Stimulated activated CD8-positive, alpha-beta memory T cell treated with anti-CD3 and anti-CD28 coated beads, Interleukin-15, amount 100 ng/mL, for 4 hours (primary cell): Measurements from ENCODE around the gene AFAP1.

ENCODE experiments used
- DNase-seq, 2 donors: peaks; one replicate each; pipeline ENCODE4 v3.0.0-alpha.2; 2020; ENCODE audit warnings: low read depth in 2 of 2

AFAP1 gene

DNA sequence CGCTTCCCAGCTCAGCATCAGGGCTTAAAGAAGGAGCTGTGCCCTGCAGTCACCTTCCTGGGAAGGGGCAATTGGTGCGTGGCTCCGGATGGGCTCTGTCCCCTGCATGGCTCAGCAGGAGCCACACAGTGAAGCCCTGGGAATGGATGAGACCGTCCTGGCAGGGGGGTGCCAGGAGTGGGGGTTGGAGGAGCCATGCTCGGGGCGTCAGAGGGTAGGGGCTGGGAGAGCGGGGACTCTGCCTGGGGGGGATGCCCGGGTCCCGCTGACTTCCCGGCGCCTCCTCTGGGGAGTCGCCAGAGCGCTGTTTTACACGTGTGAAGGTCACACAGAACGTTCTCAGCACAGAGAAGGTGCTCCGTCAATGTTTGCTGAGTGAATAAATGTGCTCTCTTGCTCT, 184.1 kb downstream of the AFAP1 start:
- no peak for DNase-seq

GRCh38 chr4:7754565-7755262, 184.9 kb downstream of the AFAP1 start:
- DNase-seq, result no peak

DNA sequence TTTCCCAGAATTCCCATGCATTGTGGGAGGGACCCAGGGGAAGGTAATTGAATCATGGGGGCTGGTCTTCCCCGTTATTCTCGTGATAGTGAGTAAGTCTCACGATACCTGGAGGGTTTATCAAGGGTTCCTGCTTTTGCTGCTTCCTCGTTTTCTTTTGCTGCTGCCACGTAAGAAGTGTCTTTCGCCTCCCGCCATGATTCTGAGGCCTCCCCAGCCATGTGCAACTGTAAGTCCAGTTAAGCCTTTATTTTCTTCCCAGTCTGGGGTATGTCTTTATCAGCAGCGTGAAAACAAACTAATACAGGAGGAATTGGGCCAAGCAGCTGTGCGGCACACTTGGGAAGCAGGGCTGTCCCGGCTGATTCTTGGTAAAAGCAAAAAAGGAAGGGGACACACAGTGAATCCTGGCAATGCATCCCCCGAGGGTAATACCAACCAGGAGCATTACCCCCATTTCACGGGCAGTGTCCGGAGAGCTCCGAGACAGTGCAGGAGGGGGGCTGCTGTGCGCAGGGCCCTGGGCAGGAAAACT, 185.7 kb downstream of the AFAP1 start:
- no peak for DNase-seq

- no peak for DNase-seq
Observed at GRCh38 chr4:7753271-7753670, 186.4 kb downstream of the AFAP1 start.

DNA sequence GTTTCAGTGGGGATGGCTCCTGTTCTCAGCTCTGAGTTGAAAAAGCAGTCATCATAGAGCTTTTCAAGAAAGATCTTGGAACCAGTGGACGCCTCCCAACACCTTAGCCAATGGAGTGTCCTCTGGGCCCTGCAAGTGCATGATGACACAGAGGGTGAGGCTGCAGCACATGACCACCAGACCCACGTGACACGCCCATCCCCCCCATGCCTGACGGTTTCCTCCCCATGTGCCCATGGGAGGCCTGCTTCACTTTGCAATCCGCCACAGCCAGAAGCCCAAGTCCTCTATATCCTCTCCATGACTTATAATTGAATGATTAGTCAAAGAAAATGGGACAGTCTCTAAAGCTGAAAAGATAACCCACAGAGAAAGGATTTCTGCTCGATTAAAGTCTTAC, 187.0 kb downstream of the AFAP1 start:
- DNase-seq, result no peak

DNA sequence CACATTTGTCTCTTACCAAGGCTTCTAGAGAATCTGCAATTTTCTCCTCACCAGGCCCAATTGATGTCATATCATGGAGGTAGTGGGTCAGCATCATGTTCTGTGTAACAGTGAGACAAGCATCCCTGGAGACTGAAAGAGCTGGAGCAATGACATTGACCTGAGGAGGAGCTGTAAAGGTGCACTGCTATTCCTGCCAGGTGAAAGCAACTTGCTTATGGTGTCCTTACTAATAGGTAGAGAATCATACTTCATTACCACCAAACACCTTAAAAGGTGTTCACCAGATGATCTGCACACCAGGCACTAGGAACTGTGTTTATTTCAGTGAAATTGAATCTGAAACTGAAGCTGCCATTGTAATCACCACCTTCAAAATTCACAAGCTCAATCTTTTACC, 188.7 kb downstream of the AFAP1 start:
- DNase-seq, result no peak

- no peak for DNase-seq
Observed at GRCh38 chr4:7750523-7750922, 189.1 kb downstream of the AFAP1 start.

DNA sequence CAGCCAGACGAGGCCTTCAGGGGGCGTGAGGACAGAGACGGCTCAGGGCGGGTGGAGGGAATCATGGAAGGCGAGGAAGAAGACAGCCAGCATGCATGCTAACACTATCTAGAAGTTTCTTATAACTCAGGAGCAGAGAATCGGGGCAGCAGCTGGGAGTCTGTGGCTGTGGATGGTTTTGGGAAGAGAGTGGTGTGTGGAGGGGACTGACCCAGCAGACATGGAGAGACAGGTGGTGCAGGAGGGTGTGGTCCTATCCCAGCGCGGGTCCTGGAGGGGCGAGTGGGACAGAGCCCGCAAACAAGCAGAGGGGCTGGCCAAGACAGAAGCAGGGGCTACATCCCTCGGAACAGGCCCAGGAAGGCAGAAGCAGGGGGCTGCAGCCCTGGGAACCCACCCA, 192.1 kb downstream of the AFAP1 start:
- no peak for DNase-seq

GRCh38 chr4:7747062-7747385, 192.6 kb downstream of the AFAP1 start:
- no peak for DNase-seq

DNA sequence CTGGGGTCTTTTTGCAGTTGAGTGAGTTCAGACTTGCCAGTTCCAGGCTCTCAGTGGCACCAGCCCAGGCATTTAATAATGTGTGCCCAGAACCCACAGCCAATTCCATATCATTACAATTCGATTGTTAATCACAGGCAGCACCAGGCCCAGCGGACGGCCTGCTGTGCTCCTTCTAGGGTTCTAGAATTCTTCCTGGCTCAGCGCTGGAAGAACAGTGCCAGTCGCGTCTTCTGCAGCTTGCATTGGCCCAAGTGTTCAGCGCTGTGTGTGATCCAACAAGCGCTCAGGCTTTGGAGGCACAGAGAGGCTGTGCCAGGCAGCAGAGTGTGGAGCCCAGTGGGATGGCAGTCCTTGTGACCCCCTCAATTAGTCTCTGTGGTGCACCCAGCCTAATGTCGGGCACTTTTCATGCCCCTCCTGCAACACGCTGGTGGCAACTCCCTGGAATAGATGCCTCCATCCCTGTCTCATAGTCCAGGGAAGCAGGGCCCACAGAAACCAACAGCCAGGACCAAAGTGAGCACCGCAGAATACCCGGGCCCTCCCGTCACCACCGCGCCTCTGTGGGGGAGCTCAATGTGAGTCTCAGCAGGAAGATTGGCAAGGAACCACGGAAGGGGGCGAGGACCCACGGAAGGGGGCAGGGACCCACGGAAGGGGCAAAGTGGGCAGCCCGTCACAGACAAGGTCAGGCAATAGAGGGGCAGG, 193.2 kb downstream of the AFAP1 start:
- DNase-seq, result no peak

GRCh38 chr4:7745301-7745885, 194.3 kb downstream of the AFAP1 start:
- DNase-seq, result no peak

DNA sequence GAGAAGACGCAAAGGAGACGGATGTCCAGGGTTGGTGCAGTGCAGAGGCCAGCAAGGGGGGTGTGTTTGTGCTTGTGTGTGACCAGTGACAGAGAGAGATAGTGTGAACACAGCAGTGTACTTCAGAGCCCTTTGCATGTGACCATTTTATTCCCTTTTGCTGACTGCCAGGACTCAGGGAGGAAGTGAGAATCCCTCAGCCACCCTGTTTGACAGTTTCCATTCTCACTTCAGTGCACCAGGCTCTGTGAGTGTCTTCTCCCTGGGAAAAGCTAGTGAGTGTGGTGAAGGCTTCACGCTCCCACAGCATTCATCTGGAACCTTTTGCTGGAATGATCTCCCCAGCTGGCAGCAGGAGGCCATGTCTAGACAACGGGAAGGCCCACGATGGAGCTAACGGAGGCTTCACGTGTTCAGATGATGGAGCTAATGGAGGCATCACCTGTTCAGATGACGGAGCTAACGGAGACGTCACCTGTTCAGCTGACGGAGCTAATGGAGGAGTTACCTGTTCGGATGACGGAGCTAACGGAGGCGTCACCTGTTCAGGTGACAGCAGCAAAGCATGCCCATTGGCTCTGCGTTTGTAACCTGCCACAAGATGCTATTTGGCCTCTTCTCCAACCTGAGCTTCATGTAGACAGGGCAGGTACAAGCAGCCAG, 195.4 kb downstream of the AFAP1 start:
- DNase-seq, result no peak

GRCh38 chr4:7742807-7743280, 196.8 kb downstream of the AFAP1 start:
- DNase-seq, result no peak

DNA sequence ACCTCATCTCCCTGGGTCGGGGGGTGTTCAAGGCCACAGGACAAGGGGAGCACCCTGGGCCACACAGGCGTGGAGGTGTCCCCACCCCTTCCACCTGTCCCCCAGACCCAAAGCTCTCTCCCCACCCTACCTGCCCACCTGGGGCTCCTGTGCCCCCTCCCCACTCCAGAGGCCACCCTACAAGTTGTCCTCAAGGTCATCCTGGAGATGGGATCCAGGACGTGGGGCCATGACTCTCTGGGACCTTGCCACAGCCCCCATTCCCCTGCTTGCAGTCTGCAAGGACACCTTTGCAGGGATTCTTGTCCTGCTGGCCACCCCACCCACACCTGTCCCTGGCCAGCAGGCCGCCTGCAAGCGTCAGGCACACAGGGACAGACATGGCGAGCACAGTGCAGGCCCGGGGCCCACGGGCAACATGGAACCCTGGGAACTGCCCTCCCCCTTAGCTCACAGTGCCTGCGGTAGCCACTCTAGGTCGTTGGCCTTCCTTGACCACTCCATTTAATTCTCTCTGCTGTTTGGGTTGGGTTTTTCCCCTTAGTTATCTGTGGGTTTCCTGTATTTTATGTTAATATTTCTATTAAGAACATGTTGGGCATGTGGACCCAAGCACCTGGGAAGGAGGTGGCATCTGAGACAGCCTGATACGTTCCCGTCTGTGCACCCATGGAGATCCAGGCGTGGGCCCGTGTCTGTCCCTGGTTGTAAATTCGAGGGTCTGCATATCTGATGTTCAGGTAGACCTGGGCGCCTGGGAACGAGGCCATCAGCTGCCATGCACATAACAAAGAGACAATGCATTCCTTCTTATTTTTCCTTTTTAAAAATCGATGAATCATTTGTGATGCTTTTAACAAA, 197.5 kb downstream of the AFAP1 start:
- DNase-seq, result no peak

GRCh38 chr4:7740866-7741525, 198.7 kb downstream of the AFAP1 start:
- no peak for DNase-seq

- no peak for DNase-seq
Observed at GRCh38 chr4:7739918-7740865, 199.5 kb downstream of the AFAP1 start.

DNA sequence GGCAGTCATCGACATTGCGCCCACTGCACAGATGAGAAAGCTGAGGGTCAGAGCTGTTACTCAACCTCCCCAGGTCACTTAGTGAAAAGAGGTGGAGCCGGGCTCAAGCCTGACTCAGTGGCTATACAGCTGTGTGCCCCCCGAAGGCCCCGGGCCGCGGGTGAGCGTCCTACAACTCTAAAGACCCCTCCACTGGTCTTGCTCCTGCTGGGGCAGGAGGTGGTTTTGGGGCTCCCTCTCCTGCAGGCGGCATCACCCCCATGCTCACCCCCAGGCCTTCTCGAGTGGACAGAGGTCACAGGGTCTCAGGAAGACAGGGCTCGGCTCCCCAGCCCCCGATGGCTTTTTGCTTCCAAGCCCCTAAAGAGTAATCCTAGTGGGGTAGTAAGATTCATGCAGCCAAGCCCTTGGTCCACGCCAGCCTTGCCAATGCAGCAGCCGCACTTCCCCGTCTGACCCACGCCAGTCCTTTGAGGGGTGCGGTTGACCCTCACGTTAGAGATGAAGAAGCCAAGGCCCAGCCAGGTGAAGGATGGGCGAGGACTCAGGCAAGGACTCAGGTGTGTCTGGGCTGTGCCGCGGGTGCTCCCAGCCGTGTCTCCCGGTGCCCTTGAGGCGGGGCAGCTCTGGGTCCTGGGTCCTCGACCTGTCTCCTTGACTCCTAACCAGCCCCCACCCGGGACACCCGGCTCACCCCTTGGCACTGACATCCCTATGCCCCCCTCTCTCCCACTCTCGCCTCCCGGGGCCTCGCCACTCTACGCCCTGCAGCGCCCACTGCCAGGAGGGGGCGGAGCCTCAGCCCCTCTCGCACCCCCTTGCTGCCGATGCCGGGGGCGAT, 200.4 kb downstream of the AFAP1 start:
- DNase-seq, result no peak

DNA sequence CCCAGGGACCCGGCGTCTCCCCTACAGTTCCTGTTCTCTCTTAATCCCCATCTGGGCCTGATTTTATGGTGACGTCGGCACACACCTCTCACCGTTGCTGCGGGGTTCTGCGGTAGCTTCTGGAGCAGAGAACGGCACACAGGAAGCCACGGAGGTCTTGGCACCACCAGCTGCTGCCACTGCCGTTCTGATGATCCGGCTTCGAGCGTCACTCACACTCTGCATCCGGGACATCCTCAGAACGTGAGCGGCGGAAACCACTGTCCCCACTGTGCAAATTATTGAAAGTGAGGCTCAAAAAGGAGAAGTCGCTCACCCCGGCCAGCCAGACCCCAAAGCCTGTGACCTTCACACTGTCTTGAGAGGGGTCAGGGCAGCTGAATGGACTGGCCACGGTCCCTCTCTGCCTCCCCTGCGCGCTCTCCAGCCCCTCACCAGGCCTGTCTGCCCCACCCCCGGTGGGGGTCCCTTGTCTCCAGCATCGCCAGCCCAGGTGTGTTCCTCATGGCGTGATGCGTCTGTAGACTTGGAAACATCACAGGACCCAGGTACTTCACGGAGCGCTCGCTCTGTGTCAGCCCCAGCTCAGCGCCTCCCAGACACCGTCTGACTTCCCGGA, 201.1 kb downstream of the AFAP1 start:
- no peak for DNase-seq
